ENCODE measurements around the gene GRPEL2. TPM values are rescaled to one million over a fixed set of nuclear protein-coding genes. Genes with fewer than 3 reads are reported as not detected.

Gene GRPEL2
- total RNA-seq, 1 experiment from 2014 or later = 48.9 TPM

GRCh38 chr5:149382517-149383220 is 37.4 kb downstream of the GRPEL2 start:
- ChIA-PET POLR2A (no interaction called here), RAD21 (ENCODE audit: low non-redundant PET in 1 of 2, low total read pairs in 2 of 2, uncharacterized antibody in 2 of 2, unreplicated experiment in 2 of 2) (interaction anchor here in 1 of 2 experiments (1.0 to 2.2 kb wide), 2 partner anchors 52 to 236 kb away, joined by 4 to 8 read pairs; no protein-coding TSS in a partner anchor), CTCF (interaction anchor here (0.6 to 2.6 kb wide), 13 partner anchors 8 to 236 kb away, joined by 3 to 20 read pairs (median 6); partner anchors contain the start of gene PCYOX1L)
- H3K9ac ChIP-seq (ENCODE audit: low read length) = no peak overlapping the region
- H3K9me3 ChIP-seq (ENCODE audit: control insufficient read depth in 1 of 2, insufficient read depth in 1 of 2, low read depth in 1 of 2, low read length in 2 of 2) = no peaks in the 10 kb centered on the region
- no peak overlapping the region for H3K4me3 ChIP-seq (replicated peaks in 1 of 2; ENCODE audit: low read depth in 1 of 2, low read length in 2 of 2)
- no peak overlapping the region for H2AFZ ChIP-seq (ENCODE audit: low read depth, low read length, poor library complexity, severe bottlenecking)
- no peaks in the 10 kb centered on the region for H3K36me3 ChIP-seq (ENCODE audit: control insufficient read depth in 1 of 2, insufficient read depth in 2 of 2, low read length in 2 of 2)
- ATAC-seq (no peak), DNase-seq (ENCODE audit: low read depth, low spot score) (no peak)
- BruUV-seq (replicated peaks) = no TSS peak
- intact Hi-C loops (cut with micrococcal nuclease) = loop anchor here (1.0 to 2.0 kb wide), 3 partner anchors 49 to 236 kb away; no protein-coding TSS in a partner anchor
- no peaks in the 10 kb centered on the region for H4K20me1 ChIP-seq (ENCODE audit: insufficient read depth)
- H3K9me2 ChIP-seq (ENCODE audit: insufficient read depth) = no peaks in the 10 kb centered on the region
- no peaks in the 10 kb centered on the region for H3K79me2 ChIP-seq (ENCODE audit: insufficient read depth, low read length)
- TF ChIP-seq TCF7L2 (IDR thresholded peaks at IDR 0.05; ENCODE audit: borderline replicate concordance, extremely low read depth, insufficient read depth, insufficient read length) (no peak), CEBPB (IDR thresholded peaks at IDR 0.05; ENCODE audit: low read depth) (no peak), JUND (IDR thresholded peaks at IDR 0.05) (no peak), POLR2AphosphoS5 (IDR thresholded peaks at IDR 0.05; ENCODE audit: low read depth, low read length) (no peak), YY1 (IDR thresholded peaks at IDR 0.05; ENCODE audit: extremely low read depth, insufficient replicate concordance, low read depth, low read length) (no peak), EGR1 (IDR thresholded peaks at IDR 0.05; ENCODE audit: low read depth) (no peak), POLR2A (IDR thresholded peaks at IDR 0.05; ENCODE audit: borderline replicate concordance, extremely low read depth, insufficient read depth, insufficient read length) (no peak), CBX3 (IDR thresholded peaks at IDR 0.05; ENCODE audit: low read depth) (no peak), ZFX (IDR thresholded peaks at IDR 0.05) (no peak)
- TF ChIP-seq, protein P1, sequence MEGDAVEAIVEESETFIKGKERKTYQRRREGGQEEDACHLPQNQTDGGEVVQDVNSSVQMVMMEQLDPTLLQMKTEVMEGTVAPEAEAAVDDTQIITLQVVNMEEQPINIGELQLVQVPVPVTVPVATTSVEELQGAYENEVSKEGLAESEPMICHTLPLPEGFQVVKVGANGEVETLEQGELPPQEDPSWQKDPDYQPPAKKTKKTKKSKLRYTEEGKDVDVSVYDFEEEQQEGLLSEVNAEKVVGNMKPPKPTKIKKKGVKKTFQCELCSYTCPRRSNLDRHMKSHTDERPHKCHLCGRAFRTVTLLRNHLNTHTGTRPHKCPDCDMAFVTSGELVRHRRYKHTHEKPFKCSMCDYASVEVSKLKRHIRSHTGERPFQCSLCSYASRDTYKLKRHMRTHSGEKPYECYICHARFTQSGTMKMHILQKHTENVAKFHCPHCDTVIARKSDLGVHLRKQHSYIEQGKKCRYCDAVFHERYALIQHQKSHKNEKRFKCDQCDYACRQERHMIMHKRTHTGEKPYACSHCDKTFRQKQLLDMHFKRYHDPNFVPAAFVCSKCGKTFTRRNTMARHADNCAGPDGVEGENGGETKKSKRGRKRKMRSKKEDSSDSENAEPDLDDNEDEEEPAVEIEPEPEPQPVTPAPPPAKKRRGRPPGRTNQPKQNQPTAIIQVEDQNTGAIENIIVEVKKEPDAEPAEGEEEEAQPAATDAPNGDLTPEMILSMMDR (IDR thresholded peaks at IDR 0.05 in 2 of 3, conservative IDR thresholded peaks at IDR 0.05 in 1 of 3; ENCODE audit: borderline replicate concordance in 1 of 3, insufficient read depth in 1 of 3, low read depth in 2 of 3, low read length in 2 of 3) = no peak
- no peaks in the 10 kb centered on the region for H3K27me3 ChIP-seq (ENCODE audit: insufficient read depth, low read length)
- H3K27ac ChIP-seq (ENCODE audit: low read depth, low read length) = no peak overlapping the region
- peaks cover 0 to 6% of the 10 kb centered on the region in 2 experiments; a peak in 2 of 4 replicates for H3K4me1 ChIP-seq (ENCODE audit: control insufficient read depth in 1 of 2, insufficient read depth in 2 of 2, low read length in 2 of 2)
- H3K4me2 ChIP-seq (ENCODE audit: low read length) = no peak overlapping the region
